Measurements from ENCODE around the gene PPFIBP2. TPM values are rescaled to one million over a fixed set of nuclear protein-coding genes. Genes with fewer than 3 reads are reported as not detected.
A peak's percentile ranks its signal among the peaks of the same experiment; 100 is the strongest.

The PPFIBP2 gene
- total RNA-seq, 6 donors from 2014 or later: 10.6 to 63.9 (median 36.7) TPM

- TF ChIP-seq POLR2AphosphoS5 (IDR thresholded peaks at IDR 0.05): no peak
- TF ChIP-seq EP300 (IDR thresholded peaks at IDR 0.05): no peak
- TF ChIP-seq POLR2A (IDR thresholded peaks at IDR 0.05): no peak
- no peak for TF ChIP-seq CTCF (IDR thresholded peaks at IDR 0.05)
- WGBS, 2 donors: 76 to 87% methylated on average over 5 to 7 of the region's 7 CpGs
These were observed 152.6 kb downstream of the PPFIBP2 start for GRCh38 chr11:7666292-7666866.

GRCh38 chr11:7667460-7667859 lies 153.7 kb downstream of the PPFIBP2 start:
- H3K27me3 ChIP-seq: no peaks in the 10 kb centered on the region
- WGBS, 2 donors: 80 to 97% methylated on average over 1 to 2 of the region's 2 CpGs
- ATAC-seq (ENCODE audit: low FRiP score in 2 of 2) (no peak), DNase-seq (no peak)
- no peaks in the 10 kb centered on the region for H3K9me3 ChIP-seq
- H3K4me1 ChIP-seq: peaks cover 0 to 6% (median 2%) of the 10 kb centered on the region in 4 donors
- peaks cover 0 to 13% (median 0%) of the 10 kb centered on the region in 4 donors for H3K36me3 ChIP-seq
- TF ChIP-seq POLR2AphosphoS5 (IDR thresholded peaks at IDR 0.05) (no peak), EP300 (IDR thresholded peaks at IDR 0.05) (no peak), POLR2A (IDR thresholded peaks at IDR 0.05) (no peak), CTCF (IDR thresholded peaks at IDR 0.05) (no peak)
- H3K27ac ChIP-seq: no peak overlapping the region
- H3K4me3 ChIP-seq: no peak overlapping the region

More at GRCh38 chr11:7666292-7666866, 152.6 kb downstream of the PPFIBP2 start:
- peaks cover 0 to 13% (median 0%) of the 10 kb centered on the region in 4 donors for H3K36me3 ChIP-seq
- no peaks in the 10 kb centered on the region for H3K9me3 ChIP-seq
- DNase-seq (no peak), ATAC-seq (ENCODE audit: low FRiP score in 2 of 2) (peak in 1 of 2 donors; percentile 52)
- H3K4me1 ChIP-seq: peaks cover 0 to 6% (median 2%) of the 10 kb centered on the region in 4 donors
- H3K4me3 ChIP-seq: no peak overlapping the region
- H3K27me3 ChIP-seq: no peaks in the 10 kb centered on the region
- no peak overlapping the region for H3K27ac ChIP-seq

- peaks cover 0 to 9% (median 0%) of the 10 kb centered on the region in 4 donors for H3K27me3 ChIP-seq
- H3K4me1 ChIP-seq: peaks cover 5 to 16% (median 11%) of the 10 kb centered on the region in 4 donors
These were observed 154.7 kb downstream of the PPFIBP2 start for GRCh38 chr11:7668464-7668863.

GRCh38 chr11:7668911-7669310 lies 155.1 kb downstream of the PPFIBP2 start:
- Histone ChIP-seq H3K4me1 (peaks cover 5 to 21% (median 16%) of the 10 kb centered on the region in 4 donors), H3K4me3 (no peak overlapping the region), H3K36me3 (peaks cover 0 to 13% (median 0%) of the 10 kb centered on the region in 4 donors), H3K9me3 (no peaks in the 10 kb centered on the region), H3K27me3 (peaks cover 0 to 13% (median 2%) of the 10 kb centered on the region in 4 donors), H3K27ac (no peak overlapping the region)
- DNase-seq: no peak
- 64 to 71% methylated on average over 4 to 5 of the region's 5 CpGs for WGBS, 2 donors
- TF ChIP-seq EP300 (IDR thresholded peaks at IDR 0.05): no peak
- no peak for TF ChIP-seq POLR2A (IDR thresholded peaks at IDR 0.05)
- no peak for TF ChIP-seq CTCF (IDR thresholded peaks at IDR 0.05)
- TF ChIP-seq POLR2AphosphoS5 (IDR thresholded peaks at IDR 0.05): no peak
- no peak for ATAC-seq (ENCODE audit: low FRiP score in 2 of 2)

More at GRCh38 chr11:7668464-7668863, 154.7 kb downstream of the PPFIBP2 start:
- WGBS, 2 donors: 72 to 87% methylated on average over 7 of the region's 7 CpGs
- ATAC-seq (ENCODE audit: low FRiP score in 2 of 2) (no peak), DNase-seq (no peak)
- H3K27ac ChIP-seq: no peak overlapping the region
- TF ChIP-seq POLR2AphosphoS5 (IDR thresholded peaks at IDR 0.05) (no peak), CTCF (IDR thresholded peaks at IDR 0.05) (no peak), POLR2A (IDR thresholded peaks at IDR 0.05) (no peak), EP300 (IDR thresholded peaks at IDR 0.05) (no peak)
- H3K36me3 ChIP-seq: peaks cover 0 to 13% (median 0%) of the 10 kb centered on the region in 4 donors
- H3K9me3 ChIP-seq: no peaks in the 10 kb centered on the region
- no peak overlapping the region for H3K4me3 ChIP-seq

- DNase-seq: no peak
- WGBS, 2 donors: 65 to 85% methylated on average over 4 of the region's 4 CpGs
- TF ChIP-seq POLR2A (IDR thresholded peaks at IDR 0.05) (no peak), CTCF (IDR thresholded peaks at IDR 0.05) (no peak), EP300 (IDR thresholded peaks at IDR 0.05) (no peak), POLR2AphosphoS5 (IDR thresholded peaks at IDR 0.05) (no peak)
- Histone ChIP-seq H3K9me3 (no peaks in the 10 kb centered on the region), H3K27me3 (peaks cover 0 to 15% (median 4%) of the 10 kb centered on the region in 4 donors), H3K4me3 (no peak overlapping the region), H3K36me3 (peaks cover 0 to 7% (median 0%) of the 10 kb centered on the region in 4 donors), H3K27ac (no peak overlapping the region), H3K4me1 (peaks cover 5 to 22% (median 19%) of the 10 kb centered on the region in 4 donors)
- no peak for ATAC-seq (ENCODE audit: low FRiP score in 2 of 2)
These were observed 156.8 kb downstream of the PPFIBP2 start for GRCh38 chr11:7670641-7671040.
